Lung (tissue), 12 donors: ENCODE measurements around the gene NDUFV1. TPM values are rescaled to one million over a fixed set of nuclear protein-coding genes. Genes with fewer than 3 reads are reported as not detected.

ENCODE experiments used
- ATAC-seq: fragments of 200-7000 bp; cut with Tn5 transposase; one replicate; pipeline ENCODE4 v1.9.1; 2020; ENCODE audit warnings: moderate number of reproducible peaks; ENCODE audit not compliant: insufficient read depth, low FRiP score
- DNase-seq, 3 donors: peaks; one replicate each; pipeline ENCODE4 v3.0.0-alpha.2; 2013 to 2017
- H3K27ac ChIP-seq, 2 donors: one replicate each; pipeline ENCODE4 v1.5.1; 2013; ENCODE audit warnings: mild to moderate bottlenecking in 2 of 2, moderate library complexity in 2 of 2, control low read depth in 1 of 2, inconsistent platforms in 1 of 2, low read depth in 1 of 2, low read length in 1 of 2
- H3K27me3 ChIP-seq, 3 donors: one replicate each; pipeline ENCODE4 v1.5.1; 2013; ENCODE audit warnings: low read length in 2 of 3; ENCODE audit not compliant: control insufficient read depth in 3 of 3, insufficient read depth in 3 of 3
- H3K36me3 ChIP-seq, 4 donors: one replicate each; pipeline ENCODE4 v1.5.1; 2013; ENCODE audit warnings: low read length in 4 of 4, mild to moderate bottlenecking in 1 of 4, moderate library complexity in 1 of 4; ENCODE audit not compliant: control insufficient read depth in 4 of 4, insufficient read depth in 4 of 4
- H3K4me1 ChIP-seq, 5 donors: one replicate each; pipeline ENCODE4 v1.5.1; 2013; ENCODE audit warnings: low read length in 5 of 5, mild to moderate bottlenecking in 2 of 5, moderate library complexity in 1 of 5; ENCODE audit not compliant: control insufficient read depth in 5 of 5, insufficient read depth in 5 of 5
- H3K4me3 ChIP-seq: one replicate; pipeline ENCODE4 v1.5.1; 2013; ENCODE audit warnings: mild to moderate bottlenecking, control low read depth, moderate library complexity
- H3K9ac ChIP-seq, 2 donors: one replicate each; pipeline ENCODE4 v1.5.1; 2013; ENCODE audit warnings: low read length in 2 of 2, control low read depth in 1 of 2; ENCODE audit not compliant: insufficient read depth in 1 of 2
- H3K9me3 ChIP-seq, 4 donors: one replicate each; pipeline ENCODE4 v1.5.1; 2013; ENCODE audit warnings: low read length in 3 of 4, mild to moderate bottlenecking in 1 of 4, moderate library complexity in 1 of 4; ENCODE audit not compliant: control insufficient read depth in 4 of 4, insufficient read depth in 3 of 4
- CTCF ChIP-seq: IDR thresholded peaks from 2 replicates; pipeline ENCODE4 v1.5.1; 2012; ENCODE audit warnings: mild to moderate bottlenecking; ENCODE audit errors: control extremely low read depth, extremely low read depth
- WGBS, 2 donors: extraction: QIAGEN DNeasy Blood & Tissue Kit; methylation state at CpG; one replicate each; pipeline ENCODE4 v1.1.7; 2013; 5-methylcytosine and 5-hydroxymethylcytosine counted together
- polyA plus RNA-seq, 2 donors: library from polyadenylated mRNA; stranded (reverse); fragments of 200-250 nt; gene quantifications; one replicate each; pipeline ENCODE4 v1.2.1, GENCODE V29; 2013
- total RNA-seq, 2 donors: library from RNA; depleted of rRNA in 1 of 2; stranded (reverse); fragments of >200 nt in 1 of 2; gene quantifications; one replicate each; pipeline ENCODE4 v1.2.1, GENCODE V29; 2014 to 2021
- donor health status: control.
- donor health status: control.
- donor health status: Bipolar disorder and iron deficiency.
- donor health status: healthy.
- donor health status: DM: yes; HTN: yes; CAD: no.

The NDUFV1 gene
- total and polyA plus RNA-seq, 4 donors, result 113 to 191 (median 140) TPM

DNA sequence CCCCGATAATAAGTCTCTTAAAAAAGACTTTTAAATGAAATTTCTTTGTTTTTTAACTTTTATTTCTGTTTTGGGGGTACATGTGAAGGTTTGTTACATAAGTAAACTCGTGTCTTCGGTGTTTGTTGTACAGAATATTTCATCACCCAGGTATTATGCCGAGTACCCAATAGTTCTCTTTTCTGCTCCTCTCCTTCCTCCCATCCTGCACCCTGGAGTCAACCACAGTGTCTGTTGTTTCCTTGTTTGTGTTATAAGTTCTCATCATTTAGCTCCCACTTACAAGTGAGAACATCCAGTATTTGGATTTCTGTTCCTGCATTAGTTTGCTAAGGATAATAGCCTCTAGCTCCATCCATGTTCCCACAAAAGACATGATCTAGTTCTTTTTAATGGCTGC is 24.7 kb upstream of the NDUFV1 start:
- H3K9ac ChIP-seq, result no peak overlapping the region
- no peak for ATAC-seq
- no peak overlapping the region for H3K27ac ChIP-seq
- 36 to 51% methylated on average over 4 of the region's 4 CpGs for WGBS, 2 donors
- peak in 1 of 3 donors; percentile 12 for DNase-seq
- H3K4me1 ChIP-seq, result peaks cover 0 to 15% (median 9%) of the 10 kb centered on the region in 5 donors
- TF ChIP-seq CTCF, result no peak
- no peak overlapping the region for H3K4me3 ChIP-seq
- no peaks in the 10 kb centered on the region for H3K9me3 ChIP-seq
- H3K27me3 ChIP-seq, result peaks cover 0 to 3% (median 0%) of the 10 kb centered on the region in 3 donors
- H3K36me3 ChIP-seq, result peaks cover 3 to 19% (median 16%) of the 10 kb centered on the region in 4 donors

DNA sequence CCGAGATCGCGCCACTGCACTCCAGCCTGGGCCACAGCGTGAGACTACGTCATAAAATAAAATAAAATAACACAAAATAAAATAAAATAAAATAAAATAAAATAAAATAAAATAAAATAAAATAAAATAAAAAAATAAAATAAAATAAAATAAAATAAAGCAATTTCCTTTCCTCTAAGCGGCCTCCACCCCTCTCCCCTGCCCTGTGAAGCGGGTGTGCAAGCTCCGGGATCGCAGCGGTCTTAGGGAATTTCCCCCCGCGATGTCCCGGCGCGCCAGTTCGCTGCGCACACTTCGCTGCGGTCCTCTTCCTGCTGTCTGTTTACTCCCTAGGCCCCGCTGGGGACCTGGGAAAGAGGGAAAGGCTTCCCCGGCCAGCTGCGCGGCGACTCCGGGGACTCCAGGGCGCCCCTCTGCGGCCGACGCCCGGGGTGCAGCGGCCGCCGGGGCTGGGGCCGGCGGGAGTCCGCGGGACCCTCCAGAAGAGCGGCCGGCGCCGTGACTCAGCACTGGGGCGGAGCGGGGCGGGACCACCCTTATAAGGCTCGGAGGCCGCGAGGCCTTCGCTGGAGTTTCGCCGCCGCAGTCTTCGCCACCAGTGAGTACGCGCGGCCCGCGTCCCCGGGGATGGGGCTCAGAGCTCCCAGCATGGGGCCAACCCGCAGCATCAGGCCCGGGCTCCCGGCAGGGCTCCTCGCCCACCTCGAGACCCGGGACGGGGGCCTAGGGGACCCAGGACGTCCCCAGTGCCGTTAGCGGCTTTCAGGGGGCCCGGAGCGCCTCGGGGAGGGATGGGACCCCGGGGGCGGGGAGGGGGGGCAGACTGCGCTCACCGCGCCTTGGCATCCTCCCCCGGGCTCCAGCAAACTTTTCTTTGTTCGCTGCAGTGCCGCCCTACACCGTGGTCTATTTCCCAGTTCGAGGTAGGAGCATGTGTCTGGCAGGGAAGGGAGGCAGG is 23.2 kb upstream of the NDUFV1 start, which contains the start of gene GSTP1:
Gene GSTP1, plus strand, starts transcription at position 566 of the 958 bp plus-strand sequence. Its CDS starts 32 bp downstream, at position 598.
- TF ChIP-seq CTCF, result peak; percentile 20

DNA sequence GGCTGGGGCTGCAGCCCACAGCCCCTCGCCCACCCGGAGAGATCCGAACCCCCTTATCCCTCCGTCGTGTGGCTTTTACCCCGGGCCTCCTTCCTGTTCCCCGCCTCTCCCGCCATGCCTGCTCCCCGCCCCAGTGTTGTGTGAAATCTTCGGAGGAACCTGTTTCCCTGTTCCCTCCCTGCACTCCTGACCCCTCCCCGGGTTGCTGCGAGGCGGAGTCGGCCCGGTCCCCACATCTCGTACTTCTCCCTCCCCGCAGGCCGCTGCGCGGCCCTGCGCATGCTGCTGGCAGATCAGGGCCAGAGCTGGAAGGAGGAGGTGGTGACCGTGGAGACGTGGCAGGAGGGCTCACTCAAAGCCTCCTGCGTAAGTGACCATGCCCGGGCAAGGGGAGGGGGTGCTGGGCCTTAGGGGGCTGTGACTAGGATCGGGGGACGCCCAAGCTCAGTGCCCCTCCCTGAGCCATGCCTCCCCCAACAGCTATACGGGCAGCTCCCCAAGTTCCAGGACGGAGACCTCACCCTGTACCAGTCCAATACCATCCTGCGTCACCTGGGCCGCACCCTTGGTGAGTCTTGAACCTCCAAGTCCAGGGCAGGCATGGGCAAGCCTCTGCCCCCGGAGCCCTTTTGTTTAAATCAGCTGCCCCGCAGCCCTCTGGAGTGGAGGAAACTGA is 22.4 kb upstream of the NDUFV1 start:
- peak overlapping the region; percentile 67 for H3K4me3 ChIP-seq
- peaks cover 0 to 3% (median 0%) of the 10 kb centered on the region in 3 donors for H3K27me3 ChIP-seq
- ATAC-seq, result peak; percentile 70
- H3K9ac ChIP-seq, result peak overlapping the region; percentile 71 to 77
- TF ChIP-seq CTCF, result no peak
- H3K9me3 ChIP-seq, result no peaks in the 10 kb centered on the region
- H3K4me1 ChIP-seq, result peaks cover 0 to 15% (median 9%) of the 10 kb centered on the region in 5 donors
- peak; percentile 70 to 81 (median 74) for DNase-seq
- peak overlapping the region; percentile 94 for H3K27ac ChIP-seq
- peaks cover 3 to 24% (median 19%) of the 10 kb centered on the region in 4 donors for H3K36me3 ChIP-seq
- 13 to 15% methylated on average over 32 to 33 of the region's 33 CpGs for WGBS, 2 donors

More for the DNA sequence above, 23.2 kb upstream of the NDUFV1 start, which contains the start of gene GSTP1:
- H3K4me3 ChIP-seq, result peak within 1 kb of the TSS; percentile 67
- peaks cover 3 to 21% (median 19%) of the 10 kb centered on the region in 4 donors for H3K36me3 ChIP-seq
- no peaks in the 10 kb centered on the region for H3K9me3 ChIP-seq
- H3K9ac ChIP-seq, result peak within 1 kb of the TSS; percentile 71 to 77
- ATAC-seq, result peak; percentile 95
- H3K27ac ChIP-seq, result peak within 1 kb of the TSS; percentile 94
- H3K4me1 ChIP-seq, result peaks cover 0 to 15% (median 9%) of the 10 kb centered on the region in 5 donors
- DNase-seq, result peak; percentile 96 to 97 (median 96)
- 2 to 4% methylated on average over 73 to 81 of the region's 81 CpGs for WGBS, 2 donors
- H3K27me3 ChIP-seq, result peaks cover 0 to 3% (median 0%) of the 10 kb centered on the region in 3 donors
